GM18870 (cell line): ENCODE results near the gene DBR1.
A peak's percentile ranks its signal among the peaks of the same experiment; 100 is the strongest.

ENCODE experiments used
- ATAC-seq: cut with Tn5 transposase; IDR thresholded peaks from one replicate; pipeline ENCODE4 v1.9.1; 2021; ENCODE audit warnings: moderate library complexity; ENCODE audit not compliant: unreplicated experiment

Gene DBR1

GRCh38 chr3:138174421-138175131 lies at the start of gene DBR1:
Gene DBR1, minus strand, starts transcription at chr3:138174921. Its CDS starts 126 bp downstream, at chr3:138174795.
- peak; percentile 79 for ATAC-seq

GRCh38 chr3:138222942-138223287 lies 48.2 kb upstream of the DBR1 start:
- ATAC-seq: no peak

- no peak for ATAC-seq
These were observed 47.6 kb upstream of the DBR1 start for GRCh38 chr3:138222131-138222941.

GRCh38 chr3:138220788-138221187 lies 46.1 kb upstream of the DBR1 start:
- no peak for ATAC-seq

GRCh38 chr3:138220242-138220641 lies 45.5 kb upstream of the DBR1 start:
- no peak for ATAC-seq

GRCh38 chr3:138219255-138219654 lies 44.5 kb upstream of the DBR1 start:
- ATAC-seq: no peak

GRCh38 chr3:138213398-138214085 lies 38.8 kb upstream of the DBR1 start:
- no peak for ATAC-seq

- ATAC-seq: no peak
These were observed 35.8 kb upstream of the DBR1 start for GRCh38 chr3:138210528-138210927.

GRCh38 chr3:138206196-138206595 lies 31.5 kb upstream of the DBR1 start:
- ATAC-seq: no peak

- no peak for ATAC-seq
These were observed 30.8 kb upstream of the DBR1 start for GRCh38 chr3:138205527-138205926.

- ATAC-seq: no peak
These were observed 29.2 kb upstream of the DBR1 start for GRCh38 chr3:138203938-138204337.

GRCh38 chr3:138202945-138203701 lies 28.4 kb upstream of the DBR1 start:
- no peak for ATAC-seq

- no peak for ATAC-seq
These were observed 25.7 kb upstream of the DBR1 start for GRCh38 chr3:138200424-138200823.

- peak; percentile 45 for ATAC-seq
These were observed 25.1 kb upstream of the DBR1 start for GRCh38 chr3:138199851-138200250.

GRCh38 chr3:138197524-138197923 lies 22.8 kb upstream of the DBR1 start:
- ATAC-seq: no peak

- no peak for ATAC-seq
These were observed 22.3 kb upstream of the DBR1 start for GRCh38 chr3:138197058-138197457.

- no peak for ATAC-seq
These were observed 21.3 kb upstream of the DBR1 start for GRCh38 chr3:138196023-138196422.

- no peak for ATAC-seq
These were observed 20.8 kb upstream of the DBR1 start for GRCh38 chr3:138195481-138195880.

- ATAC-seq: no peak
These were observed 13.5 kb upstream of the DBR1 start for GRCh38 chr3:138188013-138188730.

GRCh38 chr3:138187296-138188012 lies 12.7 kb upstream of the DBR1 start, which contains the start of gene ARMC8:
Gene ARMC8, plus strand, starts transcription at chr3:138187301. Its CDS starts 254 bp downstream, at chr3:138187555.
- ATAC-seq: peak; percentile 48
